Measurements from ENCODE around the gene DCLK2.

The DCLK2 gene

DNA sequence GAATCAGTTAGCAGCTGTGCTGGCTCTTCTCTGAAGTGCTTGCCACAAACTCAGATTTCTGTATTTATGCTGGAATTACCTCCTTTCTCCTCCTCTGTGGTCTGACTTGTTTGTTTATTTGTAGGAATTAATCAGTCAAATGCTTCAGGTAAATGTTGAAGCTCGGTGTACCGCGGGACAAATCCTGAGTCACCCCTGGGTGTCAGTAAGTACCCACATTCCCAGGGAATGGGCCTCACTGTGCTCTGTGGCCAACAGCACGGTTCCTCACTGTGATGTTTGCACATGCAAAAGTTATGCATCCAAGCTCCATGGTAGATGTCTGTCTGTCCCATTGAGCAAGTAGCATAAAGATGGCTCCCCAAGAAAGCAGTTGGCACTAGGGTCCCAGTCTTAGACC, 169.9 kb downstream of the DCLK2 start:
- TF ChIP-seq, protein P1, sequence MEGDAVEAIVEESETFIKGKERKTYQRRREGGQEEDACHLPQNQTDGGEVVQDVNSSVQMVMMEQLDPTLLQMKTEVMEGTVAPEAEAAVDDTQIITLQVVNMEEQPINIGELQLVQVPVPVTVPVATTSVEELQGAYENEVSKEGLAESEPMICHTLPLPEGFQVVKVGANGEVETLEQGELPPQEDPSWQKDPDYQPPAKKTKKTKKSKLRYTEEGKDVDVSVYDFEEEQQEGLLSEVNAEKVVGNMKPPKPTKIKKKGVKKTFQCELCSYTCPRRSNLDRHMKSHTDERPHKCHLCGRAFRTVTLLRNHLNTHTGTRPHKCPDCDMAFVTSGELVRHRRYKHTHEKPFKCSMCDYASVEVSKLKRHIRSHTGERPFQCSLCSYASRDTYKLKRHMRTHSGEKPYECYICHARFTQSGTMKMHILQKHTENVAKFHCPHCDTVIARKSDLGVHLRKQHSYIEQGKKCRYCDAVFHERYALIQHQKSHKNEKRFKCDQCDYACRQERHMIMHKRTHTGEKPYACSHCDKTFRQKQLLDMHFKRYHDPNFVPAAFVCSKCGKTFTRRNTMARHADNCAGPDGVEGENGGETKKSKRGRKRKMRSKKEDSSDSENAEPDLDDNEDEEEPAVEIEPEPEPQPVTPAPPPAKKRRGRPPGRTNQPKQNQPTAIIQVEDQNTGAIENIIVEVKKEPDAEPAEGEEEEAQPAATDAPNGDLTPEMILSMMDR (conservative IDR thresholded peaks at IDR 0.05; ENCODE audit: low read depth, low read length), result no peak
- no peak overlapping the region for H3K4me3 ChIP-seq (ENCODE audit: low read depth, low read length)
- DNase-seq (ENCODE audit: low read depth), result peak; percentile 44

DNA sequence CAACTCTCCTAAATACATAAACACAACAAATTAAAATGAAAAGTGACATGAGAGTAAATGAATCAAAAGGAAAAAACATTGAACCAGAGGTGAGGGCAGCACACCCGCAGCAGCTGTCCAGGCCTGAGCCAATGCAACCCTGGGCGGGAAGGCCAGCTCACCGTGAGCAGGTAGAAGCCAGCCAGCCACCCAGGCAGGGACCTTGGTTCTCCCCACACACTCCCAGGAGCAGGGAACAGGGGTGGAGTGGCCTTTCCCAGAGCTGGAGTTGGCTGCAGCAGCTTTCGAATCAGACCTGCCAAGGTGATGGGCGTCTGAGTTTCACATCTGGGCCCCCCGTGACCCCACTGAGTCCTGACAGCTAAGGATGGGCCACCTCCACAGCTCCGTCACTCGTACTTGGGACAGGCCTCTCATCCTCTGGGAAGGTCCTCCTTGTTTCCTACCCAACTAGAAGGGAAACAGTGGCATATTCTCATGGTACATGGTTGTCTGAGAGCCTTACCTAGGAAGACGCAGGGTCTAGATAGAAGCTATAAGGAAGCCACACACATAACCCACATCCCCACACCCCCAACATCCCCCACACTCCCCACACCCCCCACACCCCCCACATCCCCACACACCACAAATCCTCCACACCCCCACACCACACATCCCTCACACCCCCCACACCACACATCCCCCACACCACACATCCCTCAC, 172.2 kb downstream of the DCLK2 start:
- no peak for DNase-seq (ENCODE audit: low read depth)
- H3K4me3 ChIP-seq (ENCODE audit: low read depth, low read length), result no peak overlapping the region
- TF ChIP-seq, protein P1 (conservative IDR thresholded peaks at IDR 0.05; ENCODE audit: low read depth, low read length), result no peak

DNA sequence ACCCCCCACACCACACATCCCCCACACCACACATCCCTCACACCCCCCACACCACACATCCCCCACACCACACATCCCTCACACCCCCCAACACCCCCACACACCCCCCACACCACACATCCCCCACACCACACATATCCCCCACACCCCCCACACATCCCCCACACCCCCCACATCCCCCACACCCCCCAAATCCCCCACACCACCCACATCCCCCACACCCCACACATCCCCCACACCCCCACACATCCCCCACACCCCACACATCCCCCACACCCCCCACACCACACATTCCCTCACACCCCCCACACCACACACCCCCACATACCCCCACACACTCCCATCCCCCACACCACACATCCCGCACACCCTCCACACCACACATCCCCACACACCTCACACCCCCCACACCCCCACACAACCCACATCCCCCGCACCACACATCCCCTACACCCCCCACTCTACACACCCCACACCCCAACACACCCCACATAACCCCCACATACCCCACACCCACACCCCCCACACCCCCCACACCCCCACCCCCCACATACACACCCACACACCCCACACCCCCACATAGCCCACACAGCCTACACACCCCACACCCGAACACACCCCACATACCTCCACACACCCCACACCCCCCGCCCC, 172.9 kb downstream of the DCLK2 start:
- DNase-seq (ENCODE audit: low read depth), result no peak
- no peak overlapping the region for H3K4me3 ChIP-seq (ENCODE audit: low read depth, low read length)
- TF ChIP-seq, protein P1 (conservative IDR thresholded peaks at IDR 0.05; ENCODE audit: low read depth, low read length), result no peak

DNA sequence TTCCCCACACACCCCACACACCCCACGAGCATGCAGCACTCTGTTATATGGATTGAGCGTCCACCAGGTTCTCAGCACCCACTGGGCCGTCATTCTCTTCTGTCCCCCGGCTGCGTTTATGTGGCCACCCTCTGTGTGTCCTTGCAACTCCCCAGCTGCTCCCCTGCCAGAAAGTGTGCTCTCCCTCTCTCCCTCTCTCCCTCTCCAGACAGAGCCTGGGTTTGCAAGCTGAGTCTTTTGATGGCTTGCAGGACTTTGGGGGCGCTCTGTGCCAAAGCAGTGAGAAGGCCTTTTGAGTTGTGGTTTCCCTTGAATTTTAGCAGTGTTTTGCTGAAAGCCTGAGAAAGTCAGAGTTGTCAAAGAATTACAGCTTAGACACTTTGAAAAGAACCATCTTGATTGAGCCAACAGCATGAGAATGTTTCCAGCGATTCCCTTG, 173.5 kb downstream of the DCLK2 start:
- H3K4me3 ChIP-seq (ENCODE audit: low read depth, low read length), result no peak overlapping the region
- DNase-seq (ENCODE audit: low read depth), result no peak
- TF ChIP-seq, protein P1 (conservative IDR thresholded peaks at IDR 0.05; ENCODE audit: low read depth, low read length), result no peak

DNA sequence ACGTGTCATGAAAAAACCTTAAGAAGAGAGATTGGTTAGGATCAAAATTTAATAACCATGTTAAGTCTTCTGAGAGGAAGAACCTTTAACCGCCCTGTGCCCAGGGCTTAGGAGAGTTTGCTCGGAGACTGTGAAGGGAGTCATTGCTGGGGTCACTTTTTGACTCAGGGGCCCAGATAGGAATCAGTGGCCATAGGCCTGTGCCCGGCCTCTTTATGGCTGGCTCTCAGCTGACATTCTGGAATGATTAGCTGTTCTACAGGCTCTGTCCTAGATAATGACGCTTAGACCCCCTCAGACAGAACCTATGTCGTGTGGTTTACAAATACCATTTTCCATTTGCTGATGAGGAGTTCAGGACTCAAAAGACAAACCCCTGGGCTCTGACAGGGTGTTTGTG, 174.1 kb downstream of the DCLK2 start:
- DNase-seq (ENCODE audit: low read depth), result no peak
- no peak overlapping the region for H3K4me3 ChIP-seq (ENCODE audit: low read depth, low read length)
- TF ChIP-seq, protein P1 (conservative IDR thresholded peaks at IDR 0.05; ENCODE audit: low read depth, low read length), result no peak

DNA sequence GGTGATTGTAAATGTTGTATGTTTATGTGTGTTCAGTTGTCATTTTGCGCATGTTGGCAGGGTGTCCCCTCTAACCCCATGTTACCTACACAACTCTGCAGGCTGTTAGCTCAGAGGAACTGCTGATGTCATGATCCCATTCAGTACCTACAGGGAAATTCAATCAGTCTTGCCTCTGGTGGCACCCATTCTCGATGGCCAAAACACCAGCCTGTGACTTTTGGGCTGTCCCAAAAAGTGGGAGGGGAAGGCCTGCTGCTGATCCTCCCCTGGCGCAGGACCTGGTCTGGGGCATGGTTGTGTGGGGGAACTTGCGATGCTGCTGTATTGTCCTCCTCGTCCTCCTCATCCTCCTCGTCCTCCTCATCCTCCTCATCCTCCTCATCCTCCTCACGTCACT, 174.5 kb downstream of the DCLK2 start:
- TF ChIP-seq, protein P1 (conservative IDR thresholded peaks at IDR 0.05; ENCODE audit: low read depth, low read length), result no peak
- no peak overlapping the region for H3K4me3 ChIP-seq (ENCODE audit: low read depth, low read length)
- DNase-seq (ENCODE audit: low read depth), result no peak

DNA sequence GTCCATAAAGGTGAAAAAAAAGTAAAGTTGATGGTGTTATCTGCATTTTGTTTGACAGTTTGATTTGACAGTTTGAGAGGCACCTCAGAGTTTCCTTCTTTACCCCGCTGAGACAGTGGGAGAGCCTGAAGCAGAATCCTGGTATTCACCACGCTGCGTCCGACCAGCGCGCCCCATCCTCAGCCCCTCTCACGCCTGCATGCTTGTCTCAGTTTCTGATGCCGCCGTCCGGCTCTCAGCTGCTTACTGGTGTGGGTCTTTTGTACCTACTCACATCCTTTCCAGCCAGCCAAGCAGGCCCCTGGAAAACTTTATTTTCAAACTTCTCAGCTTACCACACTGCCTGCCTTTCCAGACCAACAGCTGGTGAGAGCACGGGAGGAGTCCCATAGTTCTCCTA, 175.2 kb downstream of the DCLK2 start:
- TF ChIP-seq, protein P1 (conservative IDR thresholded peaks at IDR 0.05; ENCODE audit: low read depth, low read length), result no peak
- no peak overlapping the region for H3K4me3 ChIP-seq (ENCODE audit: low read depth, low read length)
- DNase-seq (ENCODE audit: low read depth), result no peak
